Activated CD4-positive, alpha-beta T cell treated with anti-CD3 and anti-CD28 coated beads for 48 hours (primary cell): Measurements from ENCODE around the gene PTCD2.
A peak's percentile ranks its signal among the peaks of the same experiment; 100 is the strongest.

Experiments
- DNase-seq: peaks from one replicate; pipeline ENCODE4 v3.0.0-alpha.2; 2020

Gene PTCD2

DNA sequence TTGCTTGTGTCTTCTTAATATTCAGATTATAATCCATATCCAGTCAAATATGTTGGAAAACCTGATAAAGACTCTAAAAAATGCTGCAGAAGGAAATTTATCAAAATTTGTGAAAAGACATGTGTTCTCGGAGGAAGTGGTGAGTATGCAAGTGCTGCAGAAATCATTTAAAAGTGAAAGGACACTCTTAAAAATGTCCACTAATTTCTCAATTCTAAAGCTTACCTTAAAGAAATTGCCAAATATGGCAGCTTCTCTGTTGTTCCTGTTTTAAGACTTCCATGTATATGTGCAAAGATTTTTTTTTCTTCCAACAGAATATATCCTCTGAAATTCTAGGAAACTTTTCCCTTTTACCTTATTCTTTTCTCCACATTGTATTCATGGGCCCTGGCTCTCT, 32.4 kb downstream of the PTCD2 start:
- DNase-seq: no peak

DNA sequence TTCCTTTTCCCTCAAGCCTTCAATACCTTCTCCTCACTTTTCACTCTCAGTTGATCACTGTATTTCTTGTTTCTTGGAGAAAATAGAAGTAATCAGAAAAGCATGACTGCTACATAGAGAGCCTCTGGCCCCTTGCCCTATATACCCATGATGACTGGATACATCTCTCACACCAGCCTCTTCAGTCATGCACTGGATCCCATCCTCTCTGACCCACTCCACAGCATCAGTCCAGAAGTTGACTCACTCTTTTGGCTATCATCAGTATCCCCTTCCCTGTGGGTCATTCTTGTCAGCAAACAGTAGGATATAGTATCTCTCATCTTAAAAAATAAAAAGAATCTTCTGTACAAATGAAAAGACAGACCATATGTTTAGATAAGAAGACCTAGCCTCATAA, 32.9 kb downstream of the PTCD2 start:
- no peak for DNase-seq

DNA sequence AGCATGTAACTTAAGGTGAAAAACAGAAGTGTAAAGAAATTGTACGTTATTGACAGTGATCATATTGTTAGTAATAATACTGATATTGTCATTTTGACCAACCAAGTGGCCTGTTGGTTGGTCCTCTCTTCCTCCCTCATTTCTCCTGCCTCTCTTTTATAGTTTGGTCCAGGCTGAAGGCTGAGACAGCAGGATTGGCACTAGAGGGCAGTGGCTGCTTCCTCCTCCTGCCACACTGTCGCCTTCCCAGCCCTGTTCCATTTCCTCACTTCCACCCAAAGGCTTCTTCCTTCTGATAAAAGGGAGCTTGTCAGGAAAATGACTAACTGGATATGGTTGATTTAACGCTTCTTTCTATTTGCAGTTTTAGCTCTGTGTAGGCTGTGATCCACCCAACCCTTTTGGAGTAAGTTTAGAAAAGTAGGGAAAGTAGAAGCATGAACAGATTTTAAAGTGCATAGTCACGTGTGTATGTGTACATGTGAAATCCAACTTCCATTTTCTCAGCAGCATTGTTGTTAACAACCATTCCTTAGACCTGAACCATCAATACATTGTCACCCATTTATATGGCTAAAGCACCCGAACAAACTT, 35.6 kb downstream of the PTCD2 start:
- DNase-seq: no peak

DNA sequence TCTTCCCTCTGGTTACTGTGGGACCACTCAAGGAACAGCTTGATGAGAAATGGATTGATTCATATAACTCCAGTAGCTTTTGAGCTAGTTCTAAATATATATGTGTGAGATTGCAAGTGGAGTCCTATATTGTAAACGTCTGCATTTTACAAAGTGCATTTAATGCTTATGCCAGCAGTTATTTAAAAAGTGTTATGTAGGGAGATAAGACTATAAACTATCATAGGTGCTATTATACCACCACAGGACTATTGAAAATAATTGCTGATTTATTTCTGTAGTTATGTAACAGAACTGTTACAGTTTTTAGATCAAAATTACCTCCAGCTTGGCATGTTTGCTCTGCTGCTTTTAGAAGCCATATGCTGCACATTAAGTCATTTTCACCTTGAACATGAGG, 36.2 kb downstream of the PTCD2 start:
- DNase-seq: no peak

DNA sequence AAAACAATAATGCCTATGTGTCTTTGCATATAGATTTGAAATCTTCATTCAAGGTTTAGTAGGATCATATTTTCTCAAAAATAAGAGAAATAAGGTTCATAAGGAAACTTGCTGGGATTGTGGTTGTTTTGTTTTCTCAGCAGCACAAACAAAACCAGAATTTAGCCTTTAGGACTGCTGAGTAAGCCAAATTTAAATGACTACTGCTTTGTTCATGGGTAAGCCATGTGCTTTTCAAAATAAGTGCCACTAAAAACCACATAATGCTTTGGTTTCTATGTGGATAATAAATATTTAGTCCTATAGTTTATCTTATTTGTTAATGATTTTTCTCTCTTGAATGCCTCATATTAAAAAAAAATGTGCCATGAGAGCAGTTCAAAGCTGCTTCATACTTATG, 38.8 kb downstream of the PTCD2 start:
- DNase-seq: no peak

DNA sequence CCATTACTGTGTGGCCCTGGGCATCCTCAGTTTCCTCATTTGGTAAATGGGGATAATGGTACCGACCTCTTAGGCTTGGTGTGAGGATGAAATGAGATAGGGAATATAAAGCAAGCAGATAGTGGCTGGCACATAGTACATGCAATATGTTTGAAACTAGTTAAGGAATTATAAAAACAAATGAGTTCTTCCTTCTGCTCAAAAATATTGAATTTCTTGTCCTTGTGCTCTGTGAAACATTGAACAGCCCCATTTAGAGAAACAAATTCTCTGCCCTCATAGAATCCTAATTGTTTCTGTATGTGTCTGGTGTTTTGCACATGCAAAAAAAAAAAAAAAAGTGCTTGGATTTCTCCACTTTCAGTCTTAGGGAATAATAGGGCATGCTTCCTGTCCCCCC, 39.7 kb downstream of the PTCD2 start:
- DNase-seq: no peak

DNA sequence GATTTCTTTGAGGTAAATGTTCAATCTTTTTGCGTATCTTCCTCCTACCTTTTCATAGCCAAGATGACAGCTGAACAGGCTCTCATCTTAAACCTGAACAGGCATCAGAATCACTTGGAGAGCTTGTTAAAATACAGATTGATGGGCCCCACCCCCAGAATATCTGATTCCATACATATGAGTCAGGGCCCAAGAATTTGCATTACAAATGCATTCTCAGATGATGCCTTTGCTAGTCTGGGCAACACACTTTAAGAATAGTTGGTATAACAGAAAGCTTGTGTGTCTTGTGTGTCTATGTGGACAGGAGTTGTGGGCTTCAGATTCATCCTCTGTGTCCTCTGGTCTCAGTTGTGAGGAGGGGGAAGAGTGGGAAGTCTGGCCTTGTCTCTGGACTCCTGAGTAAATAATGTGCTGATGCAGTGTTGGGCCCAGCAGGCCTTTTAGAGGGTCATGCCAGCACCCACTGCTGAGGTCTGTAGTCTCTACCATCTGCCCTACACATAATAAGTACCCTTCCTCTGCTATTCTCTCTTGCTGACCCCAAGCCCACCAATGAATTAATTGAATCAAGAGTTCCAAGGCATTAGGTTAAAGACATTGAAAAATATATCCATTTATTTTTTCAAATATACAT, 43.1 kb downstream of the PTCD2 start:
- DNase-seq: no peak

DNA sequence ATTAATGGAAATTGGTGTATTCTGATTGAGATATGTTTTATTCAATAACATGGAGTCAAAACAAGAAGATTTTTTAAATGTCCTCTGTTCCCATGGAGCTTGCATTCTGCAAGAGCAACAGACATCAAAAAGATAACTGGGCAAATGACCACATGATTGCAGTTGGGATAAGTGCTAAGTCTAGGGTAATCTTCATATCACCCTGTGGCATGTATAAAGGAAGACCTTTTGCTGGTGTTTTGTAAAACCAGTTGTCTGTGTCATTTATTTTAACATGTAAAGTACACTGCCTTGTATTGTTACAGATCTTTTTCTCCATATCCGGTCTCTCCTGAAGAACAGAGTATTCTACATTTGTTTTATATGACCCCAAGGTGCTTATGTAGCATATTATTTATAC, 44.0 kb downstream of the PTCD2 start:
- DNase-seq: no peak

DNA sequence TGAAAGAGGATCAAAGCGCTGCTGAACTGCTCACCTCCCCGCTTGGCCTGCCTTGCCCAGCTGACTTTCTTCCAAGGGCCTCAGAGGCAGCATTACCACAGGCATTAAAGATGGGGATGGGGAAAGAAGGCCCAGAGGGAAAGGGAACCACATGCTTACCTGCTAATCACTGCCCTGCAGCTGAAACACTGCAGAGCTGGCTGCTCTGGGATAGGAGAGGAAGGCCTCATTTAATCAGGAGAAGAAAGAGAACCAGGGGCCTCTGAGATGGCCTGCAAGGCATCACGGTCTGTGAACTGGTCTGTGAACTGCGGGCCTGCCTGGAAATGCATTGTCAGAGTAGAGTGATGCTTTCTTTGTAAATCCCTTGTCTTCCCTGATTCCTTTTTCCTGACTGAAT, 44.8 kb downstream of the PTCD2 start:
- no peak for DNase-seq

DNA sequence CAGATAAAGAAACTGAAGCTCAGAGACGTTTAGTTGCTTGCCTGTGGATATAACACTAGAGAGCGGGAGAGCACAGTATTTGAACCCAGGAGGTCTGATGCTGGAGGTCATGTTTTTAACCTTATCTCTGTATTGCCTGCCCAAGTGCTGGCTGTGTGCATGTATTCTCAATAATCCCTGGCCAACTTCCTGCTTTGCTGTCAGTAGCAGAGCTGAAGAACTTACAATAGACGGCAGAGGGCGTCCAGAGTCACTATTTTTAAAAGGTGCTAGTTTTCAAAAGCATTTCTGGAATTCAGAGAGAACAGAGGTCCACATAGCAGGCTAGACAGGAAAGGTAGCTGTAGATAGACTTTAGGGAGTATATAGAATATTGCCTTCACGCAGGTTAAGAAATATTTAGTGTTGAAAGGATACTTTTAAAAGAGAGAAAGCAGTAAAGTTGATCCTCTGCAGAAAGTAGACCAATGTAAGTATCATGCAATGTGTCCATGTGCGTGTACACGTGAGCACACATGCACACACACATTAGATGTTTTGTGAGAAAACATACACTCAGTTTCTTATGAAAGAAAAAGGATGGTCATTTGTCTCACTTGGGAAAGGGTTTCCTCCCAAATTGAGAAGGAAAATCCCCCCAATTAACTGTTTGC, 46.3 kb downstream of the PTCD2 start:
- DNase-seq: peak; percentile 50

DNA sequence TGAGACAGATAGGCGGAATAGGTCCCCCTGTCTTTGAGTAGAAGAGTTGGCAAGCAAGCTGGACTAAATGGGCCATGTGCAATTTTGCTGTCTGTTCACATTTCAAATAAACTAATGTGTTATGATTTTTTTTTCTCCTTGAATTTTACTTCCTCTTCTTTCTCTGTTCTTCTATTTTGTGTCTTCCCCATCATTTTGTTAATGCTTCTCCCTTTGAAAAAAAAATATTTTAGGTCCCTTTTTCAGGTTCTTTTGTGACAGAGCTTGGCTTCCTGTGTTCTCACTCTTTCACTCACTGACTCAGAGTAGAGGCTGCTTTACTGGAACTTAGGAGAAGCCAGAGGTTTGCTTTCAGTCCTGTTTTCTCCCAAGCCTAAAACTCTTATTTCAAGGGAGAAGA, 48.1 kb downstream of the PTCD2 start:
- no peak for DNase-seq

DNA sequence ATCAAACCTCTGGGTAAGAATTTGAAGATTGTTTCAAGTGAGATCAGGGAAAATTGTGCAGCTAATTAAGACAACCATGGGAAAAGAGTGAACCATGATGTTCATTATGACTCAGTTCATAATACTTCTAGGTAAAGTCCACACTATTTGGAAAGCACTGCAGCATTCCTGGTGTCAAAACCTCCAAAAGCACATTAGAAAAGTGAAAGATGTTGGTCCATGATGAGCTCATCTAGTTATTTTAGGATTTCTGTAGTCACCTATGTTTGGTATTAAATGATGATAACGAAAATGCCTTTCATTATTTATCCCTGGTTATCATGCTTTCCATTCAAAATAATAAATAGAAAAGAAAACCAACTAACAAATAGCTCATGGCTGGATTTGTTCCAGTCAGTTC, 49.1 kb downstream of the PTCD2 start:
- DNase-seq: no peak

DNA sequence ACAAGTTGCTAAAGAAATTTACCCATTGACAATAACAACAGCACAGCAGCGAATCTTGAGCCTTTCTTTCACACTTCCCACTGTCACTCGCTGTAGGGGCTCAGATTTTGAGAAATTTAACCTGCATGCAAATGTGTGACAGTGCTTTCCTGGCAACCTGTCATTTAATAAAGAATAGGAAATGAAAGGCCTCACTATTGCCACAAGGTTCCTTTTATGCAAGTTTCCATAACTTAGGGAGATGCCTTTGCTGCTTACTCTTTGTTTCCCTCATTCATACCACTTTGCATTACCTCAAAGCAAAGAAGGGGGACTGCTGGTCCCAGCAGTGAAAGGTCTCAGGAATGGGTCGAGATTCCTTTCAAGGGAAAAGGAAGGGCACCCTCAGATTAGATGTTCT, 49.5 kb downstream of the PTCD2 start:
- DNase-seq: no peak

DNA sequence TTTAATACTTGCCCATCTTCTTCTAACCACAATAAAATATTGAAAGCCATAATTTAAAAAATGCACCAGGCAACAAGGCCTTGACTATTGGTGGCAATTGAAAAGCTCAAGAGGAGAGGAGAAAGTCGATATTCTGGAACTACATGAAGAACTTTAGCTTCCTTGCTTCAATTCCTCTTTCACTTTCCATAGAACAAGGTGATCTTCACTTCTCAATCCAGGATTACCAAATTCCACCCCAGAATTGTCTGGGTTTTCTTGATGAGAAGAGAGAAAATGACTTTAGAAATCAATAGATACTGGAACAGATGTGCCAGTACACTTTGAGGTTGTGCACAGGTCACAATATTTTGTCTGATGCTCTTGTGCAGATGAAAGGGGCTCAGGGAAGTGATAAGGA, 52.2 kb downstream of the PTCD2 start:
- no peak for DNase-seq

DNA sequence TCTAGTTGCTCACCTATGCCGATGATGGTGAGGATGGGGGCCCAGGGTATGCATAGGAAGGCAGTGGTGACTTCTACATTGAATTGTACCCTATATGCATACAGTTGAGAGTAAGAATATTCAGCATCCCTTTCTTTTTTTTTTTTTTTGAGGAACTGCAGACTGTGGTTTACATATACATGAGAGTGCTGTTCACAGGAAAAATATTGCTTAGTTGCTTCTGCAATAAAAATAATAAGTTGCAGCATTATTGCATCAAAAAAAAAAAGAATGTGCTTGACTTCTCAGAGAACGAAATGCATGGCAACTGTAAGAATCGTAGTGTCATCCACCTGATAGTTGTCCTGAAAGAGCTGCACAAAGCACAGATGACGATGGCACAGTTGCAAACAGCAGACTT, 52.8 kb downstream of the PTCD2 start:
- no peak for DNase-seq

DNA sequence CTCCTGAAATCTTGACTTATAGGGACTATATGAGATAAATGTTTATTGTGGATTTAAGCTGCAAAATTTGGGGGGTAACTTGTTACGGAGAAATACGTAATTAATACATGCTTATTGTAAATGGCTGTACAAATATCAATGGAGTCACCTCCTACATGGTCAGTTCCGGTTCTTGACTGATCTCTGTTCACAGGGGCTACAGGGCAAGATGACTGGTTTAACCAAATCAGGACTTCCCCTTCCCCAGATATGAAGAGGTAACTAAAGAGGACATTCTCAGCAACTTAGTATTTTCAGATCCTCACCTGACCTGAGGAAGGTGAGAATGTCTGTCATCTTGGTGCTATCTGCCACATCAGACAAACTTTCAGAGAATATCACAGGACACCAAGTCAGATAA, 54.7 kb downstream of the PTCD2 start:
- DNase-seq: no peak

DNA sequence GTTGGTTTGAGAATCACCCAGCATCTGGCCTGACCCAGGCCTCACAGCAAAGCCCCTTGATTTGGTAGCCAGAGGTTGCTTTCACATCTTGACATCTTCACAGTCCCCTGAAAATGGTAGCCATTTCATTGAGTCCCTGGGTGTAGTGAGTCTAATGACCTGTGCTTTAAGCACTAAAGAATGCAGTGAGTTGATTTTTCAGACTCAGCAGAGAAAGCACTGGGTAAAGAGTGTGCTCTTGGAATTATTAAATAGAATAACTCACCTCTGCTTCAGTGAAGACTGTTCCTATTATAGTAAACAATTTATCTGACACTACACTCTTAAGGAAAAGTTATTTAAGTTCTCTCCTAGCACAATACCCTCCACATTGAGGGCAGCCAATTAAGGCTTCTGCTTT, 56.2 kb downstream of the PTCD2 start:
- DNase-seq: no peak

DNA sequence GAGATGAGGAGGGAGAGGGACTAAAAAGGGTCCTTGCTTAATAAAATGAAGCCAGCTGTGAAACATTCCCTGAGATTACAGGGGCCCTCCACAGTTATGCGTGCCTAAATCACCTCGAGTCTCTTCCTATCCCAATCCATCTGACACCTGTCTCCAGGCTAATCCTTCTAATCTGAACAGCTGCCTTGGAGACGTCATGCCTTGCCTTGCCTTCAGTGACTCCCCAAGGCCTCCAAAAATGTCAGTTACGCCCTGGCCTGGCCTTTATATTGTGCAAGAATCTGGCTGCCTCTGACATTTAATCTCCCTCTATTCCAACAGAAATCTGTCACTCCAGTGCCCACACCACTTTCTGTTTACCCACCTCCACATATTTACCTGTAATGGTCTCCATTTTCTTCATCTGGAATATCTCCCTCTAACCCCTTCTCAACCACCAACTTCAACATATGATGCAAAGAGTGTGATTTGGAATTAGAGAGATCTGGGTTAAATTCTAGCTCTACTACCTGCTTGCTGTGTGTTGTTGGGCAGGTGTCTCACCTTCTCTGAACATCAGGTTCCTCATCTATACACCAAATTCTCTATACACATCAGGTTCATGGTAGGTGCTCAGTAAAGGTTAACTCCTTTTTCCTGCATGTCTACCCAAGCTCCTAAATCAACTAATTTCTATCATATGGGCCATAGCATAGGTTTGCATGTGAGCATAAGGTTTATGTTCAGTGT, 57.9 kb downstream of the PTCD2 start:
- no peak for DNase-seq

DNA sequence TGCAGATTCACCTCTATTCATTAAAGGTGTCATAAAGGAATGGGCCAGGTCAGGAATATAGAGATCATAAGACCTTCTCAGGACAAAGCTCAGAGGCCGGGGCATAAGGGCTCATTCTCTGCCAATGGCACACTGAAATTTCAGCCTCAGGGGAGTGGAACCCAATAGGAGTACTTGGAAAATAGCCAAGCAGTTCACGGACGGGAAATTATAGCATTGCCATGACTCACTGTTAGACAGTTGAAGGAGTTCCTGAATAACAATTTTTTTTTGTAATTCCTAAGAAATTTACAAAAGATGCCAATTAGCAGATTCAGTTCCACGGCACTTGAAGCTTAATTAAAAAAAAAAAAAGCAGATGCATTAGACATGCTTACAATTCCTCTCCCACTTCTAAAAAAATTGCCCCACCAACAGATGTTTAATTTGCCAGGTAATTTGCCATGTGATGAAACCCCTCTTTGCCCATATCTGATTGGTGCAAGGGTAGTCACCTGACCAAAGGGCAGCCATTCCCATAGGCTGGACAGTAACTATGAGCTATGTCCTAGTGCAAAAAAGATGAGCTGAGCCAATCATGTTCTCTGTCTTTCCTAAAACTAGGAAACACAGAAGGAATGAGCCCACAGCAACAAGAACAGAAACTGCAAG, 58.6 kb downstream of the PTCD2 start:
- no peak for DNase-seq

DNA sequence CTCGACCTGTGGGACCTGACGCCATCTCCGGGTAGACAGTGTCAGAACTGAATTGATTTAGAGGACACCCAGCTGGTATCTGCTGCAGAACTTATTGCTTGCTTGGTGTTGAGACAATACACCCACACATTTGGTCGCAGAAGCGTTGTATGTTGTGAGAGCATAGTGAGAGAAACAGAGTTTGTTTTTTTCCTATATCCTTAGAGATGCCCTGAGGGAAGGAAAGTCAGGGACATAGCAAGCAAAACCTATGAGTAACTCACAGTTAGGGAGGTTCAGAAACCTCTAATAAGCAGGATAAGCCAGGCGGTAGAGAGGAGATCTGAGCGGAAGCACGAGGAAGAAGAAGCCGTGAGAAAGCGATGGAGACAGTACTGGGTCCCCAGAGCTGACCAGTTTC, 59.8 kb downstream of the PTCD2 start:
- DNase-seq: no peak

DNA sequence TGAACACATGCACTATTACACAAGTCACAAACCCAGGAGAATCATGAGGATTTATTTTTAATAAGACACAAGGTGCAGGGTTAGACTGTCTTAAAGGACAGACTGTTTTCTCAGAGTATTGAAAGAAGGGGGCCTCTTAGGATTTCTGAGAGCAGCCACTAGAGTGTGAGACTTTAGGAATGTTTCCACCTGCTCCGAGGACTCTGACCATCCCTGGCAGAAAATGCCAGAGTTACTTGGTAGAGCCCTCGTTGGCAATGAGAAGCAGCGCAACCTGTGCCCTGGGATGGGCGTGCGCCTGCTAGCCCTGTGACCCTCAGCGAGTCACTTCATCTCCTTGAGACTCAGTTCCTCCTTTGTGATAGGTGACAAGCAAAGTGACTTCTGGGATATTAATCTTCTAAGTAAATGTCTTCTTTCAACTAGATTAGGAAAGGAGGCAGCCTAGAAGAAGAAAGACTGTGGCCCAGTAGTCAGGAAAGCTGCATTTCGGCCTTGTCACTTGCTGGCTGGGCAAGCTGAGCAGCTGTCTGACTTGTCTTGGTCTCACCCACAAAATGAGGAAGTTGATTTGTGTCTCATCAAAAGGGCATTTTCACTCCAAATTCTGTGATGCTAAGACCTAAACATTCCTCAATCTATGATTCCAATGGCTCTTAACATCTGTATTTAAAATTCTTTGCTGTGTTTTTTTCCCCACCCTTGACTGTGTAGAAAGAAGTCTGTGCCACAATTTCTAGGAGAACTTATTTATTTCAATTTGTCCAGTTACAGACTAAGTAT, 60.5 kb downstream of the PTCD2 start:
- DNase-seq: no peak

DNA sequence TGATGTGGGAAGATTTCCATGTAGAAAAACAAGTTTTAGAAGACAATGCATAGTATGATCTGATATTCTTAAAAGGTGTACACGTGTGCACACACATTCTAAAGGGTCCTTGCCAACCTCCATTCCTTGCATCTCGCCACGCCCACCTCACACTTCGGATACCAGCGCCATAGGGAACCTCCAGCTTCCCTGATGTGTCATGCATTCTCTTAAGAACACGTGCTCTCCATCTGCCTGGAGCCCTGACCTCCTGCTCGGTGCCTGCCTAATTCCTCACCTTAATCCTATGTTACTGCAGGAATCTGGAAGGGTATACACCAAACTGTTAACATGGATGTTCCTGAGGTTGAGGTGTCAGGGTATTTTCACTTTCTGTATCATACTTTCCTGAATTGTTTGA, 63.1 kb downstream of the PTCD2 start:
- DNase-seq: no peak

DNA sequence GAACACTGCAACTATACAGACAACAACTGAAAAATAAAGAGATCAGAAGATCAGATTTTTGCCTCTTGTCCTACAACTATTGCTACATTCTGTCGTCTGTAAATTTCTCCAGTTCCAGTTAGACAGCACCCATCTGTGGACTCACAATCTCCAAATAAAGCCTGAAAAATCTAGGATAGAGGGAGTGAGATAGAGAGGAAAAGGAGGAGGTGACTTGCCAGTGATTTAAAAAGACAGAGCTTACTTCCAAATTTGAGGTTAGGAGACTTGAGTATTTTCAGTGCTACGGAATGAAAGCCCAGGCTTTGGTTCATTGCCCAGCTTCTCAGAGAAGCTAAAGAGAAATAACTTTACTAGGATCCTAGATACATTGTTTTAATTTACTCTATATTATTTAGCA, 63.6 kb downstream of the PTCD2 start:
- DNase-seq: no peak
